ENCODE data around the gene GPR21.

The GPR21 gene

DNA sequence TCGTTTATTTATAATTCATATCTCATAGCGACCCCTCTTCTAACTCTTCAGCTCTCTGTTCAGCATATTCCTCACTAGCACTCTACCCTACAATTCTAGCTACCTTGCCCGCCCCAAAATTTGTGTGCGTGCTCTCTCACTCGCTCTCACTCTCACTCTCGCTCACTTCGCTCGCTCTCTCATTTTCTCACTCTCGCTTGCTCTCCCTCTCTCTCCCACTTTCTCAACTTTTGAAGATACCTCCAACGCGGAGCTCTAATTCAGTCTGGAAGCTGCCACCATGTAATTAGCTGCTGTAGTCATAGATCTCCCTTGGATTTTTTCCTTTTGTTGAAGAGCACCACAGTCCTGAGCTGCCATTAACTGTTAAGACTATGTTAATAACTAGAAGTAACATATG lies 30.4 kb downstream of the GPR21 start:
- peak in 1 of 51 donors; percentile 26 for DNase-seq

DNA sequence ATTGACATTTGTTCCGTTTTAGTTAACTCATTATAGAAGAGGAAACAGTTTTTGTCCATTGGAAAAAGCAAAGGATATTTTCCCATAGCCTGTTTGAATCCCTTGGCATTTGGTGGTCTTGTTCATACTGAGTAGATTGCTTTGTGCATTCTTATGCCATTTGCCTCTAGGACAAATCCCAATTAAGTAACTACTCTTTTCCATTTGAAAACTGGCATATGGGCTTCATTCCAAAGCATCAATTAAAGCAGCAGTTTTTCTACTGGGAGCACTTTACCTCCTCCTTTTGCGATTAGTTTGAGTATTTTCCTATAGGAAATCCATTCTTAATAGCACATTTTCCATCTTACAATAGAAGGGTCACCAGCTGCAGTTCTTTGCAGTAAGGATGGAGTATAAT lies 31.2 kb downstream of the GPR21 start:
- DNase-seq, result no peak

- DNase-seq, result no peak
Observed at GRCh38 chr9:123065196-123065595, 31.7 kb downstream of the GPR21 start.

- no peak for DNase-seq
Observed at GRCh38 chr9:123067136-123067535, 33.7 kb downstream of the GPR21 start.

- no peak for DNase-seq
Observed at GRCh38 chr9:123069010-123069481, 35.6 kb downstream of the GPR21 start.

- DNase-seq, result no peak
Observed at GRCh38 chr9:123070198-123070597, 36.7 kb downstream of the GPR21 start.

DNA sequence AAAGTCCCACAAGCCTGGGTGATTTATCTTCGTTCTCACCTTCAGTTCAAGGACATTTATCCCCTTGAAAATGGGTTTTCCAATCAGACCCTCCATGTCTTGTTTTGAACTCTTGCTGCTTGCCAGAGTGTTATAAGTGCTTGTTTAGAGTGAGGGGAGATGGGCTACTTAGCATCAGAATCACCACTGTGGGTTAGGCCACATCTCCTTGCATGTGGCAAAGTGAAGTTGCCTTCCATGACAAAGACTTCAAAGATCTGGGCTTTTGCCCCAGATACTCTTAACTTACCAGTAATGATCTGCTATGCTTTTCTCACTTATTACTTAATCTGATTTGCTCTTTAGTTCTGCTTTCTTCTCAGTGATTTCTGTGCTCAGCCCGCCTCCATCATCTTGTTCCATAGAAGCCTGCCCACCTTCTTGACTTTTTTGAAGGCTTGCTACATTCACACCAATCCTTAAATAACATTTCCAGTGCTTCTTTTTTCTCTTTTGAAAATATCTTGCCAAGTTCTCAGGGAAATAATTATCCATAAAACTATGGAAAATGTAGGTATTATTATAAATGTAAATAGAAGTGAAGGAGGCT lies 39.0 kb downstream of the GPR21 start:
- no peak for DNase-seq

GRCh38 chr9:123073441-123073840 lies 40.0 kb downstream of the GPR21 start:
- DNase-seq, result no peak

DNA sequence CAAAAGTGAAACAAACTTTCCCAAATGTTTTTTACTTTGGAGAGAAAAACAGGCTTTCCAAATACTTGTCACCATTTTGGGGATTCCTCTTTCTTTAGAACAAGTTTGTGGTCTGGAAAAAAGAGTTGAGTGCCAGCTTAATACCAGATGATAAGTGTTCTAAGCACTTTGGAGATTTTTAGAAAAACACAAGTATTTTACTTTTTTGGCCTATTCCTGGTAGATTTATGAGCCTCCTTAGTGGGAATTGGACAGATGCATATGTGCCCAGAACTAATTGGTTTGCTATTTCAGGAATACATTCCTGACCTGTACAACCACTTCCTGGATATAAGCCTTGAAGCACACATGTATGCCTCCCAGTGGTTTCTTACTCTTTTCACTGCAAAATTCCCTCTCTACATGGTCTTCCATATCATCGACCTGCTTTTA lies 40.5 kb downstream of the GPR21 start:
- no peak for DNase-seq

- no peak for DNase-seq
Observed at GRCh38 chr9:123074628-123075027, 41.2 kb downstream of the GPR21 start.

GRCh38 chr9:123080444-123080843 lies 47.0 kb downstream of the GPR21 start:
- DNase-seq, result no peak

DNA sequence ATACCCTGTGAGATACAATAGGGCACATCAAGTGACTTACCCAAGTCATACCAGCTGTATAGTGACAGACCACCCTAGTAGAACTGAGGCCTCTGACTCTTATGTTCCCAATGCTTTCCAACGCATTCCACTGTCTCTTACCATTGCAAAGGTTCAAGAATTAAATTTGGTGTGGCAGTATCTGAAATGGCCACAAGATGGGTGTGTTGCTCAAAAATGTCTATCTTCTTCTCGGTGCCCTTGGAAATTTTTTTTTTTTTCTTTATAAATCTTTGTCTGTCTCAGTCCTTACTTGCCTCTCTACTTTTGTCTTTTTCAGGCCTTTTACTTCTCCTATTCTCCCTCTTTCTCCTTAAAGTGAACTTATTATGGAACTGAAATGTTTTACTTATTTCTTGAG lies 48.4 kb downstream of the GPR21 start:
- DNase-seq, result no peak

- no peak for DNase-seq
Observed at GRCh38 chr9:123083680-123084079, 50.2 kb downstream of the GPR21 start.

GRCh38 chr9:123084256-123084655 lies 50.8 kb downstream of the GPR21 start:
- DNase-seq, result no peak

All from hypothalamus (tissue), 51 donors.